GM23248 (cell line): Measurements from ENCODE around the gene COL23A1. TPM values are rescaled to one million over a fixed set of nuclear protein-coding genes. Genes with fewer than 3 reads are reported as not detected.

ENCODE experiments used
- DNase-seq: peaks from one replicate; pipeline ENCODE4 v3.0.0-alpha.2; 2015
- H2AFZ ChIP-seq: fragments of 200-600 bp; sonication (generic); 2 replicates; pipeline ENCODE4 v1.6.1; 2016; ENCODE audit warnings: antibody characterized with exemption
- H3F3A ChIP-seq: fragments of 200-600 bp; sonication (generic); 2 replicates; pipeline ENCODE4 v1.6.1; 2016; ENCODE audit warnings: mild to moderate bottlenecking, antibody characterized with exemption, mixed run types; ENCODE audit not compliant: insufficient read depth
- H3K27ac ChIP-seq: fragments of 200-600 bp; sonication (generic); 2 replicates; pipeline ENCODE4 v1.5.1; 2016; ENCODE audit warnings: mild to moderate bottlenecking
- H3K27me3 ChIP-seq: fragments of 200-600 bp; sonication (generic); replicated peaks from 2 replicates; pipeline ENCODE4 v1.6.1; 2016; ENCODE audit warnings: mild to moderate bottlenecking; ENCODE audit not compliant: insufficient read depth
- H3K36me3 ChIP-seq: fragments of 200-600 bp; sonication (generic); 2 replicates; pipeline ENCODE4 v1.6.1; 2016; ENCODE audit warnings: low read depth, mild to moderate bottlenecking
- H3K4me1 ChIP-seq: fragments of 200-600 bp; sonication (generic); 2 replicates; pipeline ENCODE4 v1.6.1; 2016; ENCODE audit warnings: mild to moderate bottlenecking; ENCODE audit not compliant: insufficient read depth
- H3K4me2 ChIP-seq: fragments of 200-600 bp; sonication (generic); one replicate; pipeline ENCODE4 v1.6.1; 2016; ENCODE audit warnings: mild to moderate bottlenecking; ENCODE audit not compliant: unreplicated experiment
- H3K4me3 ChIP-seq: fragments of 200-600 bp; sonication (generic); 2 replicates; pipeline ENCODE4 v1.5.1; 2016; ENCODE audit warnings: mild to moderate bottlenecking
- H3K79me2 ChIP-seq: fragments of 200-600 bp; sonication (generic); 2 replicates; pipeline ENCODE4 v1.6.1; 2016; ENCODE audit warnings: mild to moderate bottlenecking; ENCODE audit not compliant: insufficient read depth
- H3K9ac ChIP-seq: fragments of 200-600 bp; sonication (generic); 2 replicates; pipeline ENCODE4 v1.6.1; 2016; ENCODE audit warnings: mild to moderate bottlenecking
- H3K9me2 ChIP-seq: fragments of 200-600 bp; sonication (generic); 2 replicates; pipeline ENCODE4 v1.6.1; 2016; ENCODE audit warnings: mixed run types, mild to moderate bottlenecking, moderate library complexity; ENCODE audit not compliant: insufficient read depth
- H3K9me3 ChIP-seq: fragments of 200-600 bp; sonication (generic); one replicate; pipeline ENCODE4 v1.6.1; 2017; ENCODE audit warnings: low read depth
- H4K20me1 ChIP-seq: fragments of 200-600 bp; sonication (generic); 2 replicates; pipeline ENCODE4 v1.6.0; 2016; ENCODE audit not compliant: insufficient read depth
- EZH2 ChIP-seq: fragments of 200-600 bp; sonication (generic); IDR thresholded peaks from 2 replicates; pipeline ENCODE4 v1.6.1; 2018; ENCODE audit warnings: antibody characterized with exemption, mild to moderate bottlenecking; ENCODE audit not compliant: insufficient read depth, poor library complexity, severe bottlenecking
- EZH2phosphoT487 ChIP-seq: fragments of 200-600 bp; sonication (generic); IDR thresholded peaks from 2 replicates; pipeline ENCODE4 v1.6.1; 2018; ENCODE audit warnings: antibody characterized with exemption, moderate library complexity, mild to moderate bottlenecking, low read depth; ENCODE audit not compliant: insufficient read depth
- WGBS, 2 experiments: methylation state at CpG; one replicate each; pipeline ENCODE4 v1.1.6; 2015 to 2017; ENCODE audit warnings: low lambda C conversion rate in 2 of 2, low coverage in 1 of 2; ENCODE audit errors: missing lambda C conversion rate in 2 of 2; 5-methylcytosine and 5-hydroxymethylcytosine counted together
- in situ Hi-C: fragments of 300-500 bp; cut with MboI; formaldehyde crosslinking; loops from 2 replicates; pipeline ENCODE4 v1.15.0; 2020
- polyA plus RNA-seq: library from polyadenylated mRNA; unstranded; fragments of >200 nt; fragmentation: Nextera tagmentation; extraction: Ambion mirVana; gene quantifications from 2 replicates; pipeline ENCODE4 v1.2.1, GENCODE V29; 2016
- total RNA-seq: library from RNA; depleted of rRNA; stranded (reverse); fragments of >200 nt; shearing (Covaris generic); gene quantifications from 2 replicates; pipeline ENCODE4 v1.2.3, GENCODE V29; 2014

The COL23A1 gene
- total and polyA plus RNA-seq, 2 experiments from 2014 or later: not detected

GRCh38 chr5:178396796-178397720 lies 193.1 kb downstream of the COL23A1 start:
- H3K27me3 ChIP-seq: no peaks in the 10 kb centered on the region
- no peaks in the 10 kb centered on the region for H3K9me2 ChIP-seq
- no peak for DNase-seq
- H3K4me3 ChIP-seq: no peak overlapping the region
- H4K20me1 ChIP-seq: no peaks in the 10 kb centered on the region
- no peaks in the 10 kb centered on the region for H3K9me3 ChIP-seq
- in situ Hi-C loops: no loop called here
- H3K79me2 ChIP-seq: no peaks in the 10 kb centered on the region
- TF ChIP-seq EZH2phosphoT487: no peak
- TF ChIP-seq EZH2: no peak
- no peak overlapping the region for H3K4me2 ChIP-seq
- no peak overlapping the region for H2AFZ ChIP-seq
- H3K27ac ChIP-seq: no peak overlapping the region
- 52 to 61% methylated on average over 30 to 33 of the region's 33 CpGs for WGBS, 2 experiments
- H3K4me1 ChIP-seq: no peaks in the 10 kb centered on the region
- no peaks in the 10 kb centered on the region for H3F3A ChIP-seq
- no peak overlapping the region for H3K9ac ChIP-seq
- no peaks in the 10 kb centered on the region for H3K36me3 ChIP-seq

- H3K9me2 ChIP-seq: no peaks in the 10 kb centered on the region
- no peaks in the 10 kb centered on the region for H3K79me2 ChIP-seq
- no peak overlapping the region for H3K9ac ChIP-seq
- H3F3A ChIP-seq: no peaks in the 10 kb centered on the region
- no peaks in the 10 kb centered on the region for H3K9me3 ChIP-seq
- TF ChIP-seq EZH2phosphoT487 (no peak), EZH2 (no peak)
- H2AFZ ChIP-seq: no peak overlapping the region
- in situ Hi-C loops: no loop called here
- WGBS, 2 experiments: 47 to 76% methylated on average over 2 to 3 of the region's 3 CpGs
- no peaks in the 10 kb centered on the region for H3K4me1 ChIP-seq
- no peak for DNase-seq
- no peaks in the 10 kb centered on the region for H4K20me1 ChIP-seq
- no peaks in the 10 kb centered on the region for H3K36me3 ChIP-seq
- no peak overlapping the region for H3K27ac ChIP-seq
- H3K4me2 ChIP-seq: no peak overlapping the region
- H3K4me3 ChIP-seq: no peak overlapping the region
- no peaks in the 10 kb centered on the region for H3K27me3 ChIP-seq
These were observed 196.1 kb downstream of the COL23A1 start for GRCh38 chr5:178394074-178394473.

- Histone ChIP-seq H3K27ac (no peak overlapping the region), H3K27me3 (no peaks in the 10 kb centered on the region), H3K9ac (no peak overlapping the region), H2AFZ (no peak overlapping the region), H3K9me2 (no peaks in the 10 kb centered on the region), H3F3A (no peaks in the 10 kb centered on the region), H3K4me2 (no peak overlapping the region), H3K4me3 (no peak overlapping the region), H4K20me1 (no peaks in the 10 kb centered on the region), H3K79me2 (no peaks in the 10 kb centered on the region), H3K4me1 (no peaks in the 10 kb centered on the region), H3K9me3 (no peaks in the 10 kb centered on the region), H3K36me3 (no peaks in the 10 kb centered on the region)
- in situ Hi-C loops: no loop called here
- no peak for DNase-seq
- WGBS, 2 experiments: 64 to 70% methylated on average over 11 of the region's 11 CpGs
- TF ChIP-seq EZH2 (no peak), EZH2phosphoT487 (no peak)
These were observed 197.2 kb downstream of the COL23A1 start for GRCh38 chr5:178392931-178393394.

- no peak for DNase-seq
- H3K9ac ChIP-seq: no peak overlapping the region
- H3K79me2 ChIP-seq: no peaks in the 10 kb centered on the region
- no peaks in the 10 kb centered on the region for H4K20me1 ChIP-seq
- TF ChIP-seq EZH2phosphoT487: no peak
- no peak for TF ChIP-seq EZH2
- H3K36me3 ChIP-seq: no peaks in the 10 kb centered on the region
- WGBS, 2 experiments: 62 to 63% methylated on average over 7 of the region's 7 CpGs
- in situ Hi-C loops: no loop called here
- no peaks in the 10 kb centered on the region for H3K9me2 ChIP-seq
- H3K4me3 ChIP-seq: no peak overlapping the region
- no peaks in the 10 kb centered on the region for H3K9me3 ChIP-seq
- no peak overlapping the region for H3K4me2 ChIP-seq
- H3K27me3 ChIP-seq: no peaks in the 10 kb centered on the region
- no peak overlapping the region for H2AFZ ChIP-seq
- no peaks in the 10 kb centered on the region for H3F3A ChIP-seq
- H3K4me1 ChIP-seq: no peaks in the 10 kb centered on the region
- no peak overlapping the region for H3K27ac ChIP-seq
These were observed 197.8 kb downstream of the COL23A1 start for GRCh38 chr5:178392386-178392785.
